HG02884 (cell line): ENCODE results near the gene PGAP3.
"Not testable (repeated sequence)": the region's sequence is repeated elsewhere in the genome, so short reads cannot be mapped to it uniquely, and the experiment has no call there.

ENCODE experiments used
- ATAC-seq: cut with Tn5 transposase; IDR thresholded peaks from one replicate; pipeline ENCODE4 v1.9.1; 2021; ENCODE audit warnings: mild to moderate bottlenecking, moderate library complexity; ENCODE audit not compliant: unreplicated experiment

Gene PGAP3

GRCh38 chr17:39715375-39716072, 27.7 kb upstream of the PGAP3 start:
- ATAC-seq: no peak

DNA sequence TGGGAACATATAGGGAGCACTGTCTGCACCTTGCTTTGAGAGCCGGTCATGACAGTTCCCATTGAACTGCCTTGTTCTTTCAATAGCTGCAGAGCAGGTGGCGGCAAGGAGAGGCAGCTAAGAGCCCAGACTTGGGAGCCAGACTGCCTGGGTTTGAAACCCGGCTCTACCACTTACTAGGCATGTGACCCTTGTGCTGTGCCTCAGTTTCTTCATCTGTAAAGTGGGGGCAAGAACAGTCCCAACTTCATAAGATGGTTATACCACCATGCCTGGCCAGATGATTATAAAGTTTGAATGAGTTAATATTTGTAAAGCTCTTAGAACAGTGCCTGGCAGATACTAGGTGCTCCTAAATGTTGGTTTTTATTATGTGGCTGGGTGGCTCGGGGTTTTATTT, 26.4 kb upstream of the PGAP3 start:
- ATAC-seq: no peak

DNA sequence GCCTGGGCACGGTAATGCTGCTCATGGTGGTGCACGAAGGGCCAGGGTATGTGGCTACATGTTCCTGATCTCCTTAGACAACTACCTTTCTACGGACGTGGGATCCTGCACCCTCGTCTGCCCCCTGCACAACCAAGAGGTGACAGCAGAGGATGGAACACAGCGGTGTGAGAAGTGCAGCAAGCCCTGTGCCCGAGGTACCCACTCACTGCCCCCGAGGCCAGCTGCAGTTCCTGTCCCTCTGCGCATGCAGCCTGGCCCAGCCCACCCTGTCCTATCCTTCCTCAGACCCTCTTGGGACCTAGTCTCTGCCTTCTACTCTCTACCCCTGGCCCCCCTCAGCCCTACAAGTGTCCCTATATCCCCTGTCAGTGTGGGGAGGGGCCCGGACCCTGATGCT, 24.0 kb upstream of the PGAP3 start:
- no peak for ATAC-seq

DNA sequence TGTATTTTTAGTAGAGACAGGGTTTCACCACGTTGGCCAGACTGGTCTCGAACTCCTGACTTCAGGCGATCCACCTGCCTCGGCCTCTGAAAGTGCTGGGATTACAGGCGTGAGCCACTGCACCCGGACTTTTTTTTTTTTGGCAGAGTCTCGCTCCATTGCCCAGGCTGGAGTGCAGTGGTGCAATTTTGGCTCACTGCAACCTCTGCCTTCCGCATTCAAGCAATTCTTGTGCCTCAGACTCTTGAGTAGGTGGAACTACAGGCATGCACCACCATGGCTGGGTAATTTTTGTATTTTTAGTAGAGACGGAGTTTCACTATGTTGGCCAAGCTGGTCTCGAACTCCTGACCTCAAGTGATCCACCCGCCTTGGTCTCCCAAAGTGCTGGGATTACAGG, 23.2 kb upstream of the PGAP3 start:
- not testable (repeated sequence) for ATAC-seq

- no peak for ATAC-seq
Measured at GRCh38 chr17:39709998-39710964, 22.4 kb upstream of the PGAP3 start.

GRCh38 chr17:39709319-39709997, 21.6 kb upstream of the PGAP3 start:
- no peak for ATAC-seq

DNA sequence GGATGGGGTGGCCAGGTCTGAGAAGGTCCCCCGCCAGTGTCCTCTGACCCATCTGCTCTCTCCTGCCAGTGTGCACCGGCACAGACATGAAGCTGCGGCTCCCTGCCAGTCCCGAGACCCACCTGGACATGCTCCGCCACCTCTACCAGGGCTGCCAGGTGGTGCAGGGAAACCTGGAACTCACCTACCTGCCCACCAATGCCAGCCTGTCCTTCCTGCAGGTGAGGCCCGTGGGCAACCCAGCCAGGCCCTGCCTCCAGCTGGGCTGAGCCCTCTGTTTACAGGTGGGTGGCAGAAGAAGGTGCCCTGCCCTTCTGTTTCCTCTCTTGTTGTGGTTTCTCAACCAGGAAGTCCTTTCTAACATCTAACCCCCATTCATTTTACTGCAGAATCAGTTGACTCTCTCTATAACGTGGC, 19.1 kb upstream of the PGAP3 start:
- no peak for ATAC-seq

- ATAC-seq: no peak
Measured at GRCh38 chr17:39706383-39706782, 18.5 kb upstream of the PGAP3 start.

DNA sequence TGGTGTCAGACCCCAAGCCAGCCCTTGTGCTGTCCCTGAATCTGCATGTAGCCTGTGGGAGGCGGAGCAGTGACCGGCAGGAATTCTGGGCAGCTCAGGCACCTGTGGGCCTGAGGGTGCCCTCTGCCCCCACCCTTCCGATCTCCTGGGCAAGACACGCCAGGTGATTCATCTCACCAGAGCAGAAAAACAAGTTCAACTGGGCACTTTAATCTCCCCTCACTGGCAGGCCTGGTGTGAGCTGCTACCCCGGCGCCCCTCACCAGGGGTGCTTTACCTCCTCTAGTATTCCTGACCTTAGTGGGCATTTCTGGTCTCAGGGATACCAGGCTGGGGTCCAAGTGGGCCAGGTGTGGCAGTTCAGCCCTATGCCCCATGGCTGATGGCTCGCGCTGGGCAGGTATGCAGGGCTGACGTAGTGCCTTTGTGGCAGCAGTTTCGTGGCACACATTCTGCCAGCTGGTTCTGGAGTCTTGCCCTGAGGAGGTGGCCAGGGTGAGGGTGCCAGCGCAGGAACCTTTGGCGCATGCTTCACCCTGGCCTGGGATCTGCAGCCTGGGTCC, 18.0 kb upstream of the PGAP3 start:
- no peak for ATAC-seq

GRCh38 chr17:39704821-39705551, 17.1 kb upstream of the PGAP3 start:
- no peak for ATAC-seq

DNA sequence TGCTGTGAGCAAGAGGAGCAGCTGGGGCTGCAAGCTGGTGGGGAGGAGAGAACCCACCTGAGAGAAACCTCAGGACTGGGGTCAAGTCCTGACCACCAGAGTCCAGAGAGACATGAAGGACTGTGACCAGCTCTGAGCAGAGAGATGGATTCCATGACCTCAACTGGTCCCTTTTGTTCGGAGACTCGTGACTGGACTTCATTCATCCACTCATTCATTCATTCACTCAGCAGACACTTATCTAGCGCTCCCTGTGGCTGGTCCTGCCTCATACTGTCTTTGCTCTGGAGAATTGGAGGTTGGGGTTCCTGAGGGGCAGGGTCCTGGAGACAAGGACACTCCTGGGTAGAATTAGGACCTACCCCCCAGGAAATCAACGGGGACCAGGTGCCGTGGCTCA, 16.1 kb upstream of the PGAP3 start:
- no peak for ATAC-seq

- ATAC-seq: no peak
Measured at GRCh38 chr17:39702901-39703893, 15.3 kb upstream of the PGAP3 start.

DNA sequence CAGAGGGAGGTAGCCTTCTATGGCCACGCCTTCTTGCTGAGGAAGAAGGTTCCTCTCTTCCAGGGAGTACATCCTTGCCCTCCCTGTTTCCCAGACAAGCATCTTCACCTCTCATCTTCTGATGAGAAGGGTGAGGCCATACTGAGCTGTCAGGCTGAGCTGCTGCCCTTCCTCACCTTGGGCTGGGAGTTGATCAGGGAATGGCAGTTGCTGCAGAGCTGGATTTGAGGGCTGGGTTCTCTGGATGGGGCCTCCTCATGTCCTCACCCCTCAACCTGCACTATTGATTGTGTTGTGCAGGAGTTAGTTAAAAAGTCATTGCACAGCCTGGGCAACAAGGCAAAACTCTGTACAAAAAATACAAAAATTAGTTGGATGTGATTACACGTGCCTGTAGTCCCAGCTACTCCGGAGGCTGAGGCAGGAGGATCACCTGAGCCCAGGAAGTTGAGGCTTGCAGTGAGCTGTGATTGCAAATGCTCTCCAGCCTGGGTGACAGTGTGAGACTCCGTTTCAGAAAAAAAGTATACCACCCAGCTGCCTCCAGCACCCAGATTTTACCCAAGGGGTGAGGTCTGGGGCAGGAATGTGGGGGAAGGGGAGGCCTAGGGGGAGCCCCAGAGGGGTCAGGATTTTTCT, 14.0 kb upstream of the PGAP3 start:
- ATAC-seq: no peak

GRCh38 chr17:39701012-39701783, 13.3 kb upstream of the PGAP3 start:
- no peak for ATAC-seq

DNA sequence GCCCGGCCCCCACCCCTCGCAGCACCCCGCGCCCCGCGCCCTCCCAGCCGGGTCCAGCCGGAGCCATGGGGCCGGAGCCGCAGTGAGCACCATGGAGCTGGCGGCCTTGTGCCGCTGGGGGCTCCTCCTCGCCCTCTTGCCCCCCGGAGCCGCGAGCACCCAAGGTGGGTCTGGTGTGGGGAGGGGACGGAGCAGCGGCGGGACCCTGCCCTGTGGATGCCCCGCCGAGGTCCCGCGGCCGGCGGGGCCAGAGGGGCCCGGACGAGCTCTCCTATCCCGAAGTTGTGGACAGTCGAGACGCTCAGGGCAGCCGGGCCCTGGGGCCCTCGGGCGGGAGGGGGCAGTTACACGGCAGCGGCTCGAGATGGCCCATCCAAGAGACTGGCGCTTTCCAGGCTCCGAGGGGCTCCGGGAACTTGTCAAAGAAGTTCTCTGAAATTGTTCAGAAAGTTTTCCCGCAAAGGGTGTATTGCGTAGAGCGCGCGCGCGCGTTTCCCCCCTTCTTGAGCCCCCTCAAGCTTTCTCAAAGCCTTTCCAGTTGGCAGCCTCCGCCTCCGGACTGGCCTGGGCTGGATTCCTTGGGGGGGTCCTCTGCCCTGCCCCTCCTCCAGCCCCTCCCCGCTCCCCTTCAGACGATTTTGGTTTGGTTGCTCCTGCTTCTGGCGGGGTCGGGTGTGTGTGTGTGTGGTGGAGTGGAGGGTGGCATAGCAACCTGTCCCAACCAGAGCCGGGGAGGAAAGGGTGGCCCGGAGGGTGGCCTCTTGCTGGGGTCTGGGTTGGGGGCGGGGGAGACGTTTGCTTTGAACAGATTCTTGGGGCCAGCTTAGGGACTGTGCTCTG, 12.5 kb upstream of the PGAP3 start:
- no peak for ATAC-seq

DNA sequence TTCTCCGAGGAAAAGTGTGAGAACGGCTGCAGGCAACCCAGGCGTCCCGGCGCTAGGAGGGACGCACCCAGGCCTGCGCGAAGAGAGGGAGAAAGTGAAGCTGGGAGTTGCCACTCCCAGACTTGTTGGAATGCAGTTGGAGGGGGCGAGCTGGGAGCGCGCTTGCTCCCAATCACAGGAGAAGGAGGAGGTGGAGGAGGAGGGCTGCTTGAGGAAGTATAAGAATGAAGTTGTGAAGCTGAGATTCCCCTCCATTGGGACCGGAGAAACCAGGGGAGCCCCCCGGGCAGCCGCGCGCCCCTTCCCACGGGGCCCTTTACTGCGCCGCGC, 11.9 kb upstream of the PGAP3 start, which contains the start of gene ERBB2:
Gene ERBB2 (plus strand): TSS at position 247 of the 330 bp plus-strand sequence. CDS start 175 bp downstream, outside the sequence.
- ATAC-seq: no peak

DNA sequence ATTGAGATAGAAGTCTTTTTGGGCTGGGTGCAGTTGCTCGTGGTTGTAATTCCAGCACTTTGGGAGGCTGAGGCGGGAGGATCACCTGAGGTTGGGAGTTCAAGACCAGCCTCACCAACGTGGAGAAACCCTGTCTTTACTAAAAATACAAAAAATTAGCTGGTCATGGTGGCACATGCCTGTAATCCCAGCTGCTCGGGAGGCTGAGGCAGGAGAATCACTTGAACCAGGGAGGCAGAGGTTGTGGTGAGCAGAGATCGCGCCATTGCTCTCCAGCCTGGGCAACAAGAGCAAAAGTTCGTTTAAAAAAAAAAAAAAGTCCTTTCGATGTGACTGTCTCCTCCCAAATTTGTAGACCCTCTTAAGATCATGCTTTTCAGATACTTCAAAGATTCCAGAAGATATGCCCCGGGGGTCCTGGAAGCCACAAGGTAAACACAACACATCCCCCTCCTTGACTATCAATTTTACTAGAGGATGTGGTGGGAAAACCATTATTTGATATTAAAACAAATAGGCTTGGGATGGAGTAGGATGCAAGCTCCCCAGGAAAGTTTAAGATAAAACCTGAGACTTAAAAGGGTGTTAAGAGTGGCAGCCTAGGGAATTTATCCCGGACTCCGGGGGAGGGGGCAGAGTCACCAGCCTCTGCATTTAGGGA, 11.4 kb upstream of the PGAP3 start:
- ATAC-seq: not testable (repeated sequence)
